Cardiac muscle cell (in vitro differentiated cells and primary cell): Measurements from ENCODE around the gene ST6GALNAC2. TPM values are rescaled to one million over a fixed set of nuclear protein-coding genes. Genes with fewer than 3 reads are reported as not detected.
A peak's percentile ranks its signal among the peaks of the same experiment; 100 is the strongest.

ENCODE experiments used
- DNase-seq, 2 donors: peaks; one replicate each; pipeline versions ENCODE4 v3.0.0 to v3.0.0-alpha.2; 2010 to 2017; ENCODE audit warnings: low read depth in 1 of 2, low spot score in 1 of 2
- H3K27ac ChIP-seq: fragments of 200-600 bp; sonication (generic); 2 replicates; pipeline ENCODE4 v1.5.1; 2016
- H3K27me3 ChIP-seq: fragments of 200-600 bp; sonication (generic); 2 replicates; pipeline ENCODE4 v1.6.0; 2016; ENCODE audit warnings: control low read depth
- H3K36me3 ChIP-seq: fragments of 200-600 bp; sonication (generic); 2 replicates; pipeline ENCODE4 v1.5.1; 2016; ENCODE audit warnings: control low read depth
- H3K4me1 ChIP-seq: fragments of 200-600 bp; sonication (generic); 2 replicates; pipeline ENCODE4 v1.8.1; 2017; ENCODE audit warnings: low read depth, mild to moderate bottlenecking, mixed run types
- H3K4me3 ChIP-seq: fragments of 200-600 bp; sonication (generic); 2 replicates; pipeline ENCODE4 v1.5.1; 2016; ENCODE audit warnings: mild to moderate bottlenecking
- H3K9me3 ChIP-seq: fragments of 200-600 bp; sonication (generic); 2 replicates; pipeline ENCODE4 v1.5.1; 2017; ENCODE audit warnings: low read depth, mild to moderate bottlenecking, control low read depth
- polyA plus RNA-seq: library from polyadenylated mRNA; unstranded; fragments of >200 nt; fragmentation: Nextera tagmentation; extraction: Ambion mirVana; gene quantifications from 2 replicates; pipeline ENCODE4 v1.2.1, GENCODE V29; 2016
- total RNA-seq: library from RNA; depleted of rRNA; stranded (reverse); fragments of >200 nt; gene quantifications from 2 replicates; pipeline ENCODE4 v1.2.3, GENCODE V29; 2016
- TF ChIP-seq, protein P1 (sequence below): IDR thresholded peaks from 2 replicates; pipeline ENCODE4 v1.5.1; 2012; ENCODE audit warnings: low read depth, mild to moderate bottlenecking, low read length

The ST6GALNAC2 gene
- total and polyA plus RNA-seq, 2 experiments from 2014 or later = 0.88 to 1.0 TPM

DNA sequence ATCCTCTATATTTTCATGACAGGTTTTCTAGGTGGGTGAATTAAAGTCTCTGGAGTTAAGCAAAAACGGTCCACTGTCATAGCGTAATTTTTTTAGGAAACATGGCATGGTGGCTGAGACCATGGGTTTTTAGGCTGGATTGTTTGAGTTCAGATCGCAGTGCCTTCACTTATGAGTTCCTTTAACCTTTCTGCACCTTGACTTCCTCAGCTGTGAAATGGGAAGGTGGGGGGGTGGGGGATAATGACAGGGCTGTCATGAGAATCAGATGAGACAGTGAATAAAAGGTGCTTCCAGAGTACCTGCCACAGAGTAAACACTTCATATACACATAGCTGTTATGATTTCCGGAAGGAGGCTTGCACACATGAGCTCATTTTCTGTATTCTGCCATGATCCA is 34.0 kb downstream of the ST6GALNAC2 start:
- Histone ChIP-seq H3K27ac (no peak overlapping the region), H3K4me1 (peaks cover 13% of the 10 kb centered on the region), H3K27me3 (no peaks in the 10 kb centered on the region), H3K9me3 (no peaks in the 10 kb centered on the region), H3K4me3 (no peak overlapping the region), H3K36me3 (no peaks in the 10 kb centered on the region)
- no peak for DNase-seq
- TF ChIP-seq, protein P1, sequence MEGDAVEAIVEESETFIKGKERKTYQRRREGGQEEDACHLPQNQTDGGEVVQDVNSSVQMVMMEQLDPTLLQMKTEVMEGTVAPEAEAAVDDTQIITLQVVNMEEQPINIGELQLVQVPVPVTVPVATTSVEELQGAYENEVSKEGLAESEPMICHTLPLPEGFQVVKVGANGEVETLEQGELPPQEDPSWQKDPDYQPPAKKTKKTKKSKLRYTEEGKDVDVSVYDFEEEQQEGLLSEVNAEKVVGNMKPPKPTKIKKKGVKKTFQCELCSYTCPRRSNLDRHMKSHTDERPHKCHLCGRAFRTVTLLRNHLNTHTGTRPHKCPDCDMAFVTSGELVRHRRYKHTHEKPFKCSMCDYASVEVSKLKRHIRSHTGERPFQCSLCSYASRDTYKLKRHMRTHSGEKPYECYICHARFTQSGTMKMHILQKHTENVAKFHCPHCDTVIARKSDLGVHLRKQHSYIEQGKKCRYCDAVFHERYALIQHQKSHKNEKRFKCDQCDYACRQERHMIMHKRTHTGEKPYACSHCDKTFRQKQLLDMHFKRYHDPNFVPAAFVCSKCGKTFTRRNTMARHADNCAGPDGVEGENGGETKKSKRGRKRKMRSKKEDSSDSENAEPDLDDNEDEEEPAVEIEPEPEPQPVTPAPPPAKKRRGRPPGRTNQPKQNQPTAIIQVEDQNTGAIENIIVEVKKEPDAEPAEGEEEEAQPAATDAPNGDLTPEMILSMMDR = no peak

- Histone ChIP-seq H3K27ac (no peak overlapping the region), H3K27me3 (no peaks in the 10 kb centered on the region), H3K4me3 (no peak overlapping the region), H3K36me3 (no peaks in the 10 kb centered on the region), H3K9me3 (no peaks in the 10 kb centered on the region), H3K4me1 (peaks cover 20% of the 10 kb centered on the region)
- peak in 1 of 2 donors; percentile 75 for DNase-seq
- TF ChIP-seq, protein P1 = no peak
These were observed 34.7 kb downstream of the ST6GALNAC2 start for GRCh38 chr17:76550712-76551615.

- no peak for DNase-seq
- Histone ChIP-seq H3K27ac (no peak overlapping the region), H3K9me3 (no peaks in the 10 kb centered on the region), H3K36me3 (no peaks in the 10 kb centered on the region), H3K4me1 (peaks cover 26% of the 10 kb centered on the region), H3K4me3 (no peak overlapping the region), H3K27me3 (no peaks in the 10 kb centered on the region)
- TF ChIP-seq, protein P1 = no peak
These were observed 36.1 kb downstream of the ST6GALNAC2 start for GRCh38 chr17:76549539-76549938.

GRCh38 chr17:76549215-76549518 is 36.5 kb downstream of the ST6GALNAC2 start:
- no peaks in the 10 kb centered on the region for H3K9me3 ChIP-seq
- H3K27me3 ChIP-seq = no peaks in the 10 kb centered on the region
- H3K4me1 ChIP-seq = peaks cover 29% of the 10 kb centered on the region
- no peaks in the 10 kb centered on the region for H3K36me3 ChIP-seq
- no peak overlapping the region for H3K27ac ChIP-seq
- TF ChIP-seq, protein P1 = no peak
- DNase-seq = no peak
- no peak overlapping the region for H3K4me3 ChIP-seq

- no peak for DNase-seq
- TF ChIP-seq, protein P1 = no peak
- H3K4me1 ChIP-seq = peaks cover 35% of the 10 kb centered on the region
- no peaks in the 10 kb centered on the region for H3K9me3 ChIP-seq
- peak overlapping the region; percentile 7 for H3K27ac ChIP-seq
- no peaks in the 10 kb centered on the region for H3K36me3 ChIP-seq
- no peaks in the 10 kb centered on the region for H3K27me3 ChIP-seq
- no peak overlapping the region for H3K4me3 ChIP-seq
These were observed 37.1 kb downstream of the ST6GALNAC2 start for GRCh38 chr17:76548378-76549214.
